Tibial nerve (tissue), 4 donors: ENCODE results near the gene PEX26.

Experiments used
- CTCF ChIP-seq, 5 experiments: fragments of 200-600 bp in 3 of 5; fragments of 450-650 bp in 2 of 5; sonication (generic) in 3 of 5; IDR thresholded peaks; one replicate each; pipeline ENCODE4 v1.5.1; 2016 to 2019; ENCODE audit warnings: antibody characterized with exemption in 5 of 5, mild to moderate bottlenecking in 3 of 5, moderate library complexity in 2 of 5
- EP300 ChIP-seq, 2 donors: sonication (generic); formaldehyde crosslinking; IDR thresholded peaks; one replicate each; pipeline ENCODE4 v1.6.1; 2017; ENCODE audit warnings: antibody characterized with exemption in 2 of 2, mild to moderate bottlenecking in 1 of 2
- POLR2A ChIP-seq, 2 donors: fragments of 450-650 bp; IDR thresholded peaks; one replicate each; pipeline ENCODE4 v1.6.1; 2017; ENCODE audit warnings: antibody characterized with exemption in 2 of 2, mild to moderate bottlenecking in 2 of 2, moderate library complexity in 2 of 2

- TF ChIP-seq CTCF (IDR thresholded peaks at IDR 0.05) (no peak), EP300 (IDR thresholded peaks at IDR 0.05) (no peak), POLR2A (IDR thresholded peaks at IDR 0.05) (no peak)
These were observed 16.9 kb upstream of the PEX26 start for GRCh38 chr22:18060646-18061620.
